ENCODE measurements around the gene CCDC185.

DNA sequence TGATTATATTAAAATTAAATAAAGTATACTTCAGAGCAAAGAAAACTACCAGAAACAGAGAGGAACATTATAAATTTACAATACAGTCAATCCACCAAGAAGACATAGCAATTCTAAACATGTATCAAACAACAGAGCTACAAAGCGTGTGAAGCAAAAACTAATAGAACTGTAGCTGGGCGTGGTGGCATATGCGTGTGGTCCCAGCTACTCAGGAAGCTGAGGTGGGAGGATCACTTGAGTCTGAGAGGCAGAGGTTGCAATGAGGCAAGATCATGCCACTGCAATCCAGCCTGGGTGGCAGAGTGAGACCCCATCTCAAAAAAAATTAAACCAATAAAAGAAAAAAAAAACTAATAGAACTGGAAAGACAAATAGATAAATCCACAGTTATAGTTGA lies 12.3 kb downstream of the CCDC185 start:
- TF ChIP-seq CTCF (IDR thresholded peaks at IDR 0.05; ENCODE audit: low read depth, low read length): no peak
- TF ChIP-seq POLR2A (IDR thresholded peaks at IDR 0.05; ENCODE audit: extremely low read depth, insufficient read length): no peak
- TF ChIP-seq, protein P1, sequence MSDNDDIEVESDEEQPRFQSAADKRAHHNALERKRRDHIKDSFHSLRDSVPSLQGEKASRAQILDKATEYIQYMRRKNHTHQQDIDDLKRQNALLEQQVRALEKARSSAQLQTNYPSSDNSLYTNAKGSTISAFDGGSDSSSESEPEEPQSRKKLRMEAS (IDR thresholded peaks at IDR 0.05; ENCODE audit: low read depth, low read length): no peak

Measured in NB4 (cell line).